Activated CD8-positive, alpha-beta T cell treated with anti-CD3 and anti-CD28 coated beads for 36 hours (primary cell): ENCODE data around the gene MEOX1. TPM values are rescaled to one million over a fixed set of nuclear protein-coding genes. Genes with fewer than 3 reads are reported as not detected.
A peak's percentile ranks its signal among the peaks of the same experiment; 100 is the strongest.

Experiments
- ATAC-seq: fragments of 200-7000 bp; cut with Tn5 transposase; one replicate; pipeline ENCODE4 v1.10.0; 2021; ENCODE audit warnings: mild to moderate bottlenecking, moderate library complexity
- CTCF ChIA-PET: fragments of 350-600 bp; sonication (Branson Sonifier 250); formaldehyde crosslinking; loops from one replicate; lab custom pipeline; 2021; ENCODE audit warnings: antibody characterized with exemption; lab: Charles Lee
- POLR2A ChIA-PET: fragments of 350-600 bp; sonication (Branson Sonifier 250); formaldehyde crosslinking; loops from one replicate; lab custom pipeline; 2021; ENCODE audit warnings: antibody characterized with exemption; lab: Charles Lee
- DNase-seq: peaks from one replicate; pipeline ENCODE4 v3.0.0-alpha.2; 2020
- H3K27ac Mint-ChIP-seq: one replicate; pipeline ENCODE4 v1.8.0; 2021; ENCODE audit warnings: mild to moderate bottlenecking, mixed read lengths
- H3K27me3 Mint-ChIP-seq: one replicate; pipeline ENCODE4 v1.8.0; 2021; ENCODE audit warnings: mixed read lengths
- H3K36me3 Mint-ChIP-seq: one replicate; pipeline ENCODE4 v1.8.0; 2021; ENCODE audit warnings: low read depth, mixed read lengths
- H3K4me1 Mint-ChIP-seq: one replicate; pipeline ENCODE4 v1.8.0; 2021; ENCODE audit warnings: low read depth, mixed read lengths
- H3K4me3 Mint-ChIP-seq: one replicate; pipeline ENCODE4 v1.8.0; 2021; ENCODE audit warnings: mild to moderate bottlenecking, moderate library complexity, mixed read lengths
- H3K9me3 Mint-ChIP-seq: one replicate; pipeline ENCODE4 v1.8.0; 2021; ENCODE audit warnings: mixed read lengths
- intact Hi-C: fragments of 100-400 bp; cut with micrococcal nuclease; formaldehyde crosslinking; loops from one replicate; pipeline ENCODE4 v1.10.0; 2022
- total RNA-seq, 2 experiments: library from RNA; stranded (reverse); gene quantifications; one replicate each; pipeline ENCODE4 v1.2.3, GENCODE V29; 2021
- TF ChIP-seq, protein P1 (sequence below): fragments of 200-600 bp; IDR thresholded peaks from one replicate; pipeline ENCODE4 v1.8.0; 2022; ENCODE audit warnings: antibody characterized with exemption, mild to moderate bottlenecking

Gene MEOX1
- total RNA-seq: under 1 TPM; 0.45 to 0.47 TPM

DNA sequence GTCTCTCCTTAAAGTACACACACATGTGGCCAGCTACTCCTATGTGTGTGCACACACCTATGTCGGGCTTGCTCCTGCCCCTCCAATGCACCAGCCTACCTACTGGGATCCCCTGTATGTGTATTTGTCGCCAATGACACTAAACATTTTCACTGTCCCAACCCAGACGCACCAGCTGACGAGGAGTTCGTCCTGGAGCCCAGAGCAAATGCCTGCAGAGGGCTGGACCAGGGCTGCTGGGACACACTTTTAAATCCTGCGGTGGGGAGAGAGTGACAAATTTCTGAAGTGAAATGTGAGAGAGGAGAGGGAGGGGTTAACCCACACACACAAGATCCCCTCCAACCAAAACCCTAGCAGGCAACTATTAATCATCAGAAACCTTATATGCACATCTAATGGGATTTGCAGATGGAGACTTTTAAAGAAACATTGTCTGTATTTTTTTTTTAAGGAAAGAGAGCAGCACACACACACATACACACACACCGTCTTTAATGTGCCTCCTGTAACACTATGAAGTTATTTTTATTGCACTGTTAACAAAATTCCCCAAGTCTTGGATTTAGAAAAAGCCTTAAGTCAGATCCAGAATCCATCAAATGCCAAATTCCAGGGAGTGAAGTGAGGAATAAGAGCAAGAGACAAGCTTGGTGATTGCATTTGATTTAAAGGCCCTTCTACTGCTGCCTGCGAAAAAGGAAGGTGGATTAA, at the start of gene MEOX1:
Gene MEOX1 (minus strand): TSS at position 224 of the 714 bp plus-strand sequence. CDS start 388 bp downstream, outside the sequence.
- H3K9me3 Mint-ChIP-seq: no peaks in the 10 kb centered on the region
- ATAC-seq (peak; percentile 86), DNase-seq (peak; percentile 57)
- H3K27me3 Mint-ChIP-seq: peaks cover 7% of the 10 kb centered on the region
- H3K27ac Mint-ChIP-seq: peak within 1 kb of the TSS; percentile 39
- CTCF ChIA-PET: no interaction called here
- no peaks in the 10 kb centered on the region for H3K36me3 Mint-ChIP-seq
- TF ChIP-seq, protein P1, sequence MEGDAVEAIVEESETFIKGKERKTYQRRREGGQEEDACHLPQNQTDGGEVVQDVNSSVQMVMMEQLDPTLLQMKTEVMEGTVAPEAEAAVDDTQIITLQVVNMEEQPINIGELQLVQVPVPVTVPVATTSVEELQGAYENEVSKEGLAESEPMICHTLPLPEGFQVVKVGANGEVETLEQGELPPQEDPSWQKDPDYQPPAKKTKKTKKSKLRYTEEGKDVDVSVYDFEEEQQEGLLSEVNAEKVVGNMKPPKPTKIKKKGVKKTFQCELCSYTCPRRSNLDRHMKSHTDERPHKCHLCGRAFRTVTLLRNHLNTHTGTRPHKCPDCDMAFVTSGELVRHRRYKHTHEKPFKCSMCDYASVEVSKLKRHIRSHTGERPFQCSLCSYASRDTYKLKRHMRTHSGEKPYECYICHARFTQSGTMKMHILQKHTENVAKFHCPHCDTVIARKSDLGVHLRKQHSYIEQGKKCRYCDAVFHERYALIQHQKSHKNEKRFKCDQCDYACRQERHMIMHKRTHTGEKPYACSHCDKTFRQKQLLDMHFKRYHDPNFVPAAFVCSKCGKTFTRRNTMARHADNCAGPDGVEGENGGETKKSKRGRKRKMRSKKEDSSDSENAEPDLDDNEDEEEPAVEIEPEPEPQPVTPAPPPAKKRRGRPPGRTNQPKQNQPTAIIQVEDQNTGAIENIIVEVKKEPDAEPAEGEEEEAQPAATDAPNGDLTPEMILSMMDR: no peak
- H3K4me1 Mint-ChIP-seq: peaks cover 25% of the 10 kb centered on the region
- intact Hi-C loops: no loop called here
- POLR2A ChIA-PET: no interaction called here
- peak within 1 kb of the TSS; percentile 31 for H3K4me3 Mint-ChIP-seq

DNA sequence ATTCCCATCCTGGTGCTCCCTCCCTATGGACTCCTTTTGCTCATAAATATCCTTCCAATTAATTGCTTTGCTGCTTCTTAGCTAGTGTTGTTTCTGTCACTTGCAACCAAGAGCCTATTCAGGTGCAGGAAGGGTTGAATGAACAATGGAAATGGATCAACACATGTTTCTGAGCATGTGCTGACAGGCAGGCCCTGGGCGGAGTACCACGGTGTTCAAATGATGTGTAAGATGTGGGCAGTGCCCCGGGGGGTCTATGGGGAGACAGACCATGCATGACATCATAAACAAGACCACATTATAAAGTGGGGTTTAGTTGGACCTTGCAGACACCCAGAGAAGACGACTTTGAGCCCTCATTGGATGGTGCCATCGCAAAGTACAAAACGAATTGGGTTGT, 48.4 kb upstream of the MEOX1 start:
- Mint-ChIP-seq H3K36me3 (no peaks in the 10 kb centered on the region), H3K4me1 (peaks cover 12% of the 10 kb centered on the region), H3K27ac (no peak overlapping the region), H3K27me3 (peaks cover 37% of the 10 kb centered on the region), H3K9me3 (no peaks in the 10 kb centered on the region), H3K4me3 (no peak overlapping the region)
- ChIA-PET CTCF (interaction anchor here (0.9 to 1.1 kb wide), 2 partner anchors 10 to 57 kb away, joined by 3 read pairs; no protein-coding TSS in a partner anchor), POLR2A (no interaction called here)
- DNase-seq: no peak
- TF ChIP-seq, protein P1: no peak
- no peak for ATAC-seq
- intact Hi-C loops: no loop called here

DNA sequence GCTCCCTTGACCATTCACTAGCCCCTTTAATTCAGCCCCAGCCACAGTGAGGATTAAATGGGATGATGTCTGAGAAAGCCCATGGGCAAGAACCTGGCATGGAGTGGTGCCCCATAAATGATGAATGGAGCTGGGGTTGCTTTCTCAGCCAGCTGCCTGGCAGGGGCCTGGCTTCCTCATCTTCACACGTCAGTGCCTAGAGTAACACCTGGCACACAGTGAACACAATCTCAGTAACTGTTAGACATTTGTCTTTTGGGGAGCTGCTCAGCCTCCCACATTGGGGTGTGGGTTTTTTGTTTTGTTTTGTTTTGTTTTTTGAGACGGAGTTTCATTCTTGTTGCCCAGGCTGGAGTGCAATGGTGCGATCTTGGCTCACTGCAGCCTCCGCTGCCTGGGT, 47.5 kb upstream of the MEOX1 start:
- Mint-ChIP-seq H3K36me3 (no peaks in the 10 kb centered on the region), H3K4me1 (peaks cover 7% of the 10 kb centered on the region), H3K4me3 (no peak overlapping the region), H3K27ac (no peak overlapping the region), H3K27me3 (peaks cover 30% of the 10 kb centered on the region), H3K9me3 (no peaks in the 10 kb centered on the region)
- intact Hi-C loops: no loop called here
- CTCF ChIA-PET: interaction anchor here (0.9 to 1.6 kb wide), 2 partner anchors 14 to 57 kb away, joined by 4 to 5 read pairs; no protein-coding TSS in a partner anchor
- ATAC-seq: no peak
- no peak for DNase-seq
- POLR2A ChIA-PET: no interaction called here
- TF ChIP-seq, protein P1: no peak

DNA sequence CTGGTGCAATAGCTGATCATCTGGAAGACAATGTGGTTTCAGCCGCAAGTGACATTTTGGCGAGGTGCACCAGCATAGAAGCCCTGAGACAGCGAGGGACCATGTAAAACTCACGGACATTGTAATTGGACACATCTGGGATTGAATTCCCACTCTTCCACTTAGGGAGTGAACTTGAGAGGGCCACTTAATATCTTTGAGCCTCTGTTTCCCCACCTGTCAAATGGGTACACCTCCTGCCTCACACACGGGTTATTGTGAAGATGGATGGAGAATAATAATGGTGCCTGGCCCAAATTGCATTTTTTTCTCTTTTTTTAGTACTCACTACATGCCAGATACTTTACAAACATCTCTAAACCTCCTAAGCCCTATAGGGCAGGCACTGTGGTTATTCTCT, 45.5 kb upstream of the MEOX1 start:
- DNase-seq (no peak), ATAC-seq (no peak)
- no peak overlapping the region for H3K4me3 Mint-ChIP-seq
- TF ChIP-seq, protein P1: no peak
- POLR2A ChIA-PET: no interaction called here
- CTCF ChIA-PET: interaction anchor here (1.1 to 3.7 kb wide), 4 partner anchors 12 to 131 kb away, joined by 3 to 24 read pairs (median 7); no protein-coding TSS in a partner anchor
- H3K27ac Mint-ChIP-seq: no peak overlapping the region
- H3K9me3 Mint-ChIP-seq: peaks cover 2% of the 10 kb centered on the region
- peaks cover 5% of the 10 kb centered on the region for H3K4me1 Mint-ChIP-seq
- H3K27me3 Mint-ChIP-seq: peaks cover 18% of the 10 kb centered on the region
- H3K36me3 Mint-ChIP-seq: no peaks in the 10 kb centered on the region
- intact Hi-C loops: no loop called here

DNA sequence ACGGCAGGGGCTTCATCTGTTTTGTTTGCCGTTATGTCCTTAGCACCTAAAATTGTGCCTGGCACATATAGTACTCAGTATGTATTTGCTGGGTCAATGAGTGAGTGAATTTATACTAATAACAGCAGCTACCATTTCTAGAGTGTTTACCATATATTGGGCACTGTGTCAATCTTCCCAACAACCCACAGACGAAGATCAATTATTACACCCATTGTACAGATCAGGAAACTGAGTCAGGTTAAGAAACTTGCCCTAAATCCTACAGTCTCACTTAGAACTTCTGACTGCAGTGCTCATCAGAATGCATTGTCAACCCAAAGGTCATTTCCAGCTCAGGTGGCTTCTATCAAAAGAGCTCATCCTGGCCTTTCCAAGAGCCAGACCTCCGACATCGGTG, 44.5 kb upstream of the MEOX1 start:
- peaks cover 10% of the 10 kb centered on the region for H3K4me1 Mint-ChIP-seq
- H3K27ac Mint-ChIP-seq: no peak overlapping the region
- TF ChIP-seq, protein P1: no peak
- intact Hi-C loops: no loop called here
- no peak overlapping the region for H3K4me3 Mint-ChIP-seq
- no peaks in the 10 kb centered on the region for H3K36me3 Mint-ChIP-seq
- ChIA-PET POLR2A (no interaction called here), CTCF (interaction anchor here (1.3 to 3.7 kb wide), 4 partner anchors 11 to 60 kb away, joined by 4 to 24 read pairs (median 9); no protein-coding TSS in a partner anchor)
- peaks cover 2% of the 10 kb centered on the region for H3K9me3 Mint-ChIP-seq
- peaks cover 18% of the 10 kb centered on the region for H3K27me3 Mint-ChIP-seq
- DNase-seq (no peak), ATAC-seq (no peak)
